ENCODE results near the gene PSMB11. TPM values are rescaled to one million over a fixed set of nuclear protein-coding genes. Genes with fewer than 3 reads are reported as not detected.

Gene PSMB11
- total and polyA plus RNA-seq, 10 of the 15 experiments (the other 5 are each of a cell fraction or from before 2014, with no cell fraction given) = not detected

GRCh38 chr14:23056956-23057756 is 15.1 kb downstream of the PSMB11 start, which contains the start of gene CDH24 (continued):
- TF ChIP-seq E4F1 (IDR thresholded peaks at IDR 0.05; ENCODE audit: borderline replicate concordance, partially characterized antibody) (peak; percentile 67), IKZF2 (IDR thresholded peaks at IDR 0.05) (peak; percentile 14 to 19; a peak in 2 of 4 replicates), SKIL (IDR thresholded peaks at IDR 0.05; ENCODE audit: low read depth, poor library complexity, severe bottlenecking) (no peak), BACH1 (IDR thresholded peaks at IDR 0.05; ENCODE audit: borderline replicate concordance) (0 out of 2 replicates have a peak, but pooled peaks have one; percentile 25), RB1 (IDR thresholded peaks at IDR 0.05; ENCODE audit: borderline replicate concordance) (no peak), IRF5 (IDR thresholded peaks at IDR 0.05; ENCODE audit: borderline replicate concordance) (peak; percentile 63; the same call in 1 of the 2 replicates), EZH2 (IDR thresholded peaks at IDR 0.05; ENCODE audit: borderline replicate concordance, control insufficient read depth, low read depth, low read length) (no peak), MEF2B (IDR thresholded peaks at IDR 0.05; ENCODE audit: partially characterized antibody, poor library complexity, severe bottlenecking) (no peak), ETV6 (conservative IDR thresholded peaks at IDR 0.05 in 1 of 2, IDR thresholded peaks at IDR 0.05 in 1 of 2; ENCODE audit: borderline replicate concordance in 1 of 2, low read depth in 1 of 2) (no peak), ZNF217 (IDR thresholded peaks at IDR 0.05) (peak; percentile 54; the same call in 1 of the 2 replicates), ZBTB40 (IDR thresholded peaks at IDR 0.05; ENCODE audit: borderline replicate concordance) (no peak), NKRF (conservative IDR thresholded peaks at IDR 0.05) (0 out of 2 replicates have a peak, but pooled peaks have one; percentile 35), YBX1 (IDR thresholded peaks at IDR 0.05) (0 out of 2 replicates have a peak, but pooled peaks have one; percentile 62), POLR2A (IDR thresholded peaks at IDR 0.05; ENCODE audit: low read depth, low read length) (no peak)
